CD4-positive, alpha-beta T cell (primary cell): ENCODE results near the gene ATXN7L3. TPM values are rescaled to one million over a fixed set of nuclear protein-coding genes. Genes with fewer than 3 reads are reported as not detected.

Experiments
- ATAC-seq: fragments of 200-7000 bp; cut with Tn5 transposase; one replicate; pipeline ENCODE4 v1.10.0; 2022; ENCODE audit warnings: mild to moderate bottlenecking; ENCODE audit not compliant: poor library complexity
- CTCF ChIA-PET: fragments of 350-600 bp; sonication (Branson Sonifier 250); formaldehyde crosslinking; loops from one replicate; lab custom pipeline; 2021; ENCODE audit warnings: antibody characterized with exemption, inconsistent platforms; lab: Charles Lee
- POLR2A ChIA-PET: fragments of 350-600 bp; sonication (Branson Sonifier 250); formaldehyde crosslinking; loops from one replicate; lab custom pipeline; 2021; ENCODE audit warnings: antibody characterized with exemption, inconsistent platforms; lab: Charles Lee
- DNase-seq, 14 experiments: peaks; one replicate each; pipeline ENCODE4 v3.0.0-alpha.2; 2013 to 2020; ENCODE audit warnings: mixed read lengths in 2 of 14
- H3K27ac ChIP-seq, 2 donors: one replicate each; pipeline versions ENCODE4 v1.5.1 to v1.7.0; 2013; ENCODE audit warnings: low read length in 2 of 2, low read depth in 1 of 2, mild to moderate bottlenecking in 1 of 2
- H3K27me3 ChIP-seq, 2 experiments: 1 replicate in 1 of 2; 2 replicates in 1 of 2; pipeline versions ENCODE4 v1.6.1 to v1.7.0; 2013; ENCODE audit warnings: low read length in 2 of 2, control low read depth in 1 of 2, mild to moderate bottlenecking in 1 of 2, moderate library complexity in 1 of 2; ENCODE audit not compliant: insufficient read depth in 2 of 2, control insufficient read depth in 1 of 2
- H3K36me3 ChIP-seq: one replicate; pipeline ENCODE4 v1.6.1; 2013; ENCODE audit warnings: low read length, control low read depth; ENCODE audit not compliant: insufficient read depth
- H3K4me1 ChIP-seq: one replicate; pipeline ENCODE4 v1.6.1; 2013; ENCODE audit warnings: low read length, control low read depth; ENCODE audit not compliant: insufficient read depth
- H3K4me3 ChIP-seq: one replicate; pipeline ENCODE4 v1.5.1; 2013; ENCODE audit warnings: mild to moderate bottlenecking, low read length, moderate library complexity
- H3K9me3 ChIP-seq, 2 experiments: 1 replicate in 1 of 2; 2 replicates in 1 of 2; pipeline versions ENCODE4 v1.6.1 to v1.7.0; 2013; ENCODE audit warnings: low read length in 2 of 2, mild to moderate bottlenecking in 2 of 2, control low read depth in 1 of 2, moderate library complexity in 1 of 2; ENCODE audit not compliant: control insufficient read depth in 1 of 2, insufficient read depth in 1 of 2
- H3K27ac Mint-ChIP-seq: one replicate; pipeline ENCODE4 v1.8.0; 2020; ENCODE audit warnings: mixed read lengths
- H3K27me3 Mint-ChIP-seq: one replicate; pipeline ENCODE4 v1.8.0; 2021; ENCODE audit warnings: mixed read lengths
- H3K36me3 Mint-ChIP-seq: one replicate; pipeline ENCODE4 v1.8.0; 2021; ENCODE audit warnings: low read depth, mixed read lengths
- H3K4me1 Mint-ChIP-seq: one replicate; pipeline ENCODE4 v1.8.0; 2021; ENCODE audit warnings: low read depth, mixed read lengths
- H3K4me3 Mint-ChIP-seq: one replicate; pipeline ENCODE4 v1.8.0; 2020; ENCODE audit warnings: mild to moderate bottlenecking, mixed read lengths
- H3K9me3 Mint-ChIP-seq: one replicate; pipeline ENCODE4 v1.8.0; 2020; ENCODE audit warnings: mixed read lengths
- intact Hi-C, 2 experiments: fragments of 100-400 bp; cut with DNase I in 1 of 2; cut with micrococcal nuclease in 1 of 2; formaldehyde crosslinking; loops; one replicate each; pipeline versions ENCODE4 v1.15.1 to v1.9.0; 2023 to 2025; cut with DNase I, micrococcal nuclease
- total RNA-seq, 174 experiments: library from RNA in 2 of 174; stranded (reverse) in 2 of 174; gene quantifications; one replicate each; pipeline ENCODE4 v1.2.3 and lab custom pipeline; 2021 to 2026
- TF ChIP-seq, protein P1 (sequence below): fragments of 200-600 bp; IDR thresholded peaks from one replicate; pipeline ENCODE4 v1.8.0; 2022; ENCODE audit warnings: antibody characterized with exemption, mild to moderate bottlenecking

Gene ATXN7L3
- total RNA-seq, 2 experiments from 2014 or later: 85.2 to 99.2 TPM

DNA sequence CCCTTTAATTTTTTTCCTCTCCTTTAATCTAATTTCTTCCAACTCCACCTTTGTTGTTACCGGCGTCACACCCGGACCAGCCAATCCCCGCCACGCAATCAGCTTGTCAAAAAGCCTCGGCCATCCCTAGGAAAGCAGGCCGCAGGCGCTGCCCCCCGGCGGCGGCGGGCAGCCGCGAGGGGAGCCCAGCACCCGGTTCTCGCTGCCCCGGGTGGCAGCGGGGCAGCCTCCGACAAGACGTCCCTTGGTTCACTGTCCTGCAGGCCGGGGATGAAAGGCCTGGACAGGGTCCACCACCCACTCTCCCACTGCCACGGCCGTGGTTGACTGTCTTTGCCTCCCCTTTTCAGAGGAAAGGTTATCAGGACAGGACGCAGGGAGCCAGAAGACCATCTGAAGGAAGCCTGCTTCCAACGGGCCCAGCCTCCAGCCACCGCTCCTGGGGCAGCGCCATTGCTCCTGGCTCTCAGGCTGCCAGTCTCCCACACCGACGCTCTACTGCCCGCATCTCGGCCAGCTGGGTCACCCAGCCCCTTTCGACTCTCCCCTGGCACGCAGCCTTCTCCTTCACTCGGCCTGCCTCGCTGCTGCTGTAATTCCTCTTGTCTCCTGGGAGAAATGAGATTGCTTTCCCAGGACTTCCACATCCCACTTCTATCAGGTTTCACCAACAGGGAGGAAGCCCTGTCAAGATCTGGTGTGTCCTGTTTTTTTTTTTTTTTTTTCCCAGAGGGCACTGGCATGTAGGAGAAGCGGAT, 22.6 kb upstream of the ATXN7L3 start:
- intact Hi-C loops: no loop called here

DNA sequence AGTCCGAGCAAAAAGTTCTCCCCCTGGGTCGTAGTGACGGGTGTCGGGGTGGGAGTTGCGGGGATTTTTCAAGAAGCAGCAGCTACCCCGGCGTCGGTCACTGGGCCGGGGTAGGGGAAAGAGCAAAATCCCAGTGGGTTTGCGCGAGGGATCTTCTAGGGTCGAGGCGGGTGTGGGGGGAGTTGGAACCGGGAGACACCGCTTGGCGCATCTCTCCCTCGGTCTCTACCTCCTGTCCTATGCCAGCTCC, 22.1 kb upstream of the ATXN7L3 start:
- Histone ChIP-seq H3K9me3 (no peaks in the 10 kb centered on the region), H3K4me3 (peak overlapping the region; percentile 86), H3K27me3 (no peaks in the 10 kb centered on the region), H3K36me3 (no peaks in the 10 kb centered on the region), H3K27ac (peak overlapping the region; percentile 43 to 91), H3K4me1 (peaks cover 31% of the 10 kb centered on the region)
- peaks cover 33% of the 10 kb centered on the region for H3K36me3 Mint-ChIP-seq
- peak overlapping the region; percentile 92 for H3K27ac Mint-ChIP-seq
- peaks cover 26% of the 10 kb centered on the region for H3K4me1 Mint-ChIP-seq
- H3K27me3 Mint-ChIP-seq: no peaks in the 10 kb centered on the region
- no peak for ATAC-seq
- no peak for DNase-seq
- ChIA-PET POLR2A (interaction anchor here (0.6 to 10.5 kb wide), 22 partner anchors 9 to 1004 kb away, joined by 3 to 181 read pairs (median 10); partner anchors contain the start of genes ATXN7L3, GRN, HEXIM1 and HEXIM2), CTCF (interaction anchor here (0.5 to 2.5 kb wide), 10 partner anchors 12 to 249 kb away, joined by 3 to 33 read pairs (median 5); partner anchors contain the start of gene HDAC5)
- H3K4me3 Mint-ChIP-seq: peak overlapping the region; percentile 95
- TF ChIP-seq, protein P1, sequence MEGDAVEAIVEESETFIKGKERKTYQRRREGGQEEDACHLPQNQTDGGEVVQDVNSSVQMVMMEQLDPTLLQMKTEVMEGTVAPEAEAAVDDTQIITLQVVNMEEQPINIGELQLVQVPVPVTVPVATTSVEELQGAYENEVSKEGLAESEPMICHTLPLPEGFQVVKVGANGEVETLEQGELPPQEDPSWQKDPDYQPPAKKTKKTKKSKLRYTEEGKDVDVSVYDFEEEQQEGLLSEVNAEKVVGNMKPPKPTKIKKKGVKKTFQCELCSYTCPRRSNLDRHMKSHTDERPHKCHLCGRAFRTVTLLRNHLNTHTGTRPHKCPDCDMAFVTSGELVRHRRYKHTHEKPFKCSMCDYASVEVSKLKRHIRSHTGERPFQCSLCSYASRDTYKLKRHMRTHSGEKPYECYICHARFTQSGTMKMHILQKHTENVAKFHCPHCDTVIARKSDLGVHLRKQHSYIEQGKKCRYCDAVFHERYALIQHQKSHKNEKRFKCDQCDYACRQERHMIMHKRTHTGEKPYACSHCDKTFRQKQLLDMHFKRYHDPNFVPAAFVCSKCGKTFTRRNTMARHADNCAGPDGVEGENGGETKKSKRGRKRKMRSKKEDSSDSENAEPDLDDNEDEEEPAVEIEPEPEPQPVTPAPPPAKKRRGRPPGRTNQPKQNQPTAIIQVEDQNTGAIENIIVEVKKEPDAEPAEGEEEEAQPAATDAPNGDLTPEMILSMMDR: no peak
- intact Hi-C loops: loop anchor here in 1 of 2 experiments (2.0 kb wide), 2 partner anchors 27 to 103 kb away; partner anchors contain the start of gene SLC25A39
- no peaks in the 10 kb centered on the region for H3K9me3 Mint-ChIP-seq

More for the DNA sequence above, 22.6 kb upstream of the ATXN7L3 start:
- Histone ChIP-seq H3K27me3 (no peaks in the 10 kb centered on the region), H3K36me3 (no peaks in the 10 kb centered on the region), H3K4me1 (peaks cover 26% of the 10 kb centered on the region), H3K4me3 (peak overlapping the region; percentile 86), H3K9me3 (no peaks in the 10 kb centered on the region), H3K27ac (peak overlapping the region; percentile 43 to 91)
- Mint-ChIP-seq H3K27ac (peak overlapping the region; percentile 92), H3K36me3 (peaks cover 29% of the 10 kb centered on the region), H3K4me1 (peaks cover 21% of the 10 kb centered on the region), H3K4me3 (peak overlapping the region; percentile 95), H3K9me3 (no peaks in the 10 kb centered on the region), H3K27me3 (no peaks in the 10 kb centered on the region)
- TF ChIP-seq, protein P1: no peak
- ChIA-PET CTCF (interaction anchor here (0.5 to 2.1 kb wide), 7 partner anchors 12 to 248 kb away, joined by 3 to 33 read pairs (median 5); partner anchors contain the start of gene HDAC5), POLR2A (interaction anchor here (0.6 to 10.5 kb wide), 19 partner anchors 8 to 1004 kb away, joined by 3 to 181 read pairs (median 10); partner anchors contain the start of genes ATXN7L3, GRN, RUNDC3A and SLC25A39)
- peak in 8 of 14 experiments; percentile 27 to 74 (median 50) for DNase-seq
- ATAC-seq: no peak

DNA sequence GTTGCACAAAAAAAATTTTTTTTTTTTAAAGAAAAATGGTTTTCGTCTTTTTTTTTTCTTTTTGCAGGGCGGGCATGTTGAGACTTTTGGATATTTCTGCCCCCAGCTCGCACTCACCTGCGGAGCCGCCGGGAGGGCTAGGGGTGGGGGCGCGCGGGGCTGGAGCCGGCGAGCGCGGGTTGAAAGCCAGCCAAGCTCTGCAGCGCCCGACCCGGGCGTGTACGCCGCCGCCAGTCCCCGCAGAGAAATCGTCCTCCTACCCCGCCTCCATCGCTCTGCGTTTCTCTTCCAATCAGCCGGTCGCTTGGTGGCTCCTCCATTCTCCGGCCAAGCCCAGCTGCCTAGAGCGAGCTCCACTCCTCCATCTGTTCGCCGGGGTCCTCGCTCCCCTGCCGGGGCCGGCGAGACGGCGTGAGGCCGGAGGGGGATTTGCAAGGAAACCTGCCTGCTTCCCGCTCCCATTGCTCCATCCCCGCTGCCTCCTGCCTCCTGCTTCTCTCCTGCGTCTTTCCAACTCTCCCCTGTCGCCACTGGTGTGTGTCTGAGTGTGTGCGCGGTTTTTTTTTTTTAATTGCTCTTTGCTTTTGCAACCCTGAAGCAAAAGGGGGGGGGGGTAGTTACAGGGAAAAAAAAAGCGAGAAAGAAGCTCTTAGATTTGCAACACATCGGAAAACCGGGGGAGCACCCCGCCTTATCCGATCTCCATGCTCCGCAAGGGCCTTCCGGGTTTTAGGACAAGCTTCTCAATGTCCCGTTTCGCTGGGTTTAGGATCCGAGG, 21.6 kb upstream of the ATXN7L3 start:
- intact Hi-C loops: loop anchor here in 1 of 2 experiments (2.0 kb wide), 2 partner anchors 28 to 104 kb away; partner anchors contain the start of gene SLC25A39
- peak overlapping the region; percentile 86 for H3K4me3 ChIP-seq
- POLR2A ChIA-PET: interaction anchor here (0.6 to 10.5 kb wide), 26 partner anchors 9 to 1005 kb away, joined by 3 to 181 read pairs (median 8); partner anchors contain the start of genes ATXN7L3, GRN, HDAC5 and HEXIM1
- TF ChIP-seq, protein P1: no peak
- peaks cover 2% of the 10 kb centered on the region for H3K36me3 ChIP-seq
- H3K9me3 Mint-ChIP-seq: no peaks in the 10 kb centered on the region
- peaks cover 36% of the 10 kb centered on the region for H3K4me1 ChIP-seq
- H3K36me3 Mint-ChIP-seq: peaks cover 38% of the 10 kb centered on the region
- no peaks in the 10 kb centered on the region for H3K27me3 Mint-ChIP-seq
- H3K27ac Mint-ChIP-seq: peak overlapping the region; percentile 92
- ATAC-seq (peak; percentile 14), DNase-seq (peak in 13 of 14 experiments; percentile 45 to 86 (median 61))
- H3K4me3 Mint-ChIP-seq: peak overlapping the region; percentile 95
- CTCF ChIA-PET: interaction anchor here (0.5 to 2.5 kb wide), 11 partner anchors 11 to 249 kb away, joined by 3 to 33 read pairs (median 5); partner anchors contain the start of gene HDAC5
- H3K27ac ChIP-seq: peak overlapping the region; percentile 49 to 91
- H3K4me1 Mint-ChIP-seq: peaks cover 31% of the 10 kb centered on the region
- no peaks in the 10 kb centered on the region for H3K27me3 ChIP-seq
- no peaks in the 10 kb centered on the region for H3K9me3 ChIP-seq
